ENCODE results near the gene GABBR2. TPM values are rescaled to one million over a fixed set of nuclear protein-coding genes. Genes with fewer than 3 reads are reported as not detected.
"Not testable (repeated sequence)": the region's sequence is repeated elsewhere in the genome, so short reads cannot be mapped to it uniquely, and the experiment has no call there.

Gene GABBR2
- total RNA-seq, 1 donor from 2014 or later = 42.7 TPM

GRCh38 chr9:98471185-98471584 is 237.6 kb downstream of the GABBR2 start:
- no peak for DNase-seq

- DNase-seq = no peak
Measured at GRCh38 chr9:98468567-98469239, 240.0 kb downstream of the GABBR2 start.

- no peak for DNase-seq
Measured at GRCh38 chr9:98465799-98466198, 242.9 kb downstream of the GABBR2 start.

GRCh38 chr9:98464156-98464690 is 244.5 kb downstream of the GABBR2 start:
- not testable (repeated sequence) for DNase-seq

- DNase-seq = no peak
Measured at GRCh38 chr9:98462310-98462709, 246.4 kb downstream of the GABBR2 start.

GRCh38 chr9:98460704-98461103 is 248.0 kb downstream of the GABBR2 start:
- DNase-seq = no peak

- no peak for DNase-seq
Measured at GRCh38 chr9:98457726-98458370, 250.9 kb downstream of the GABBR2 start.

- no peak for DNase-seq
Measured at GRCh38 chr9:98456156-98456613, 252.6 kb downstream of the GABBR2 start.

- peak; percentile 53 for DNase-seq
Measured at GRCh38 chr9:98455256-98456155, 253.2 kb downstream of the GABBR2 start.

GRCh38 chr9:98453589-98454311 is 255.0 kb downstream of the GABBR2 start:
- DNase-seq = no peak

- no peak for DNase-seq
Measured at GRCh38 chr9:98451576-98451975, 257.2 kb downstream of the GABBR2 start.

- DNase-seq = no peak
Measured at GRCh38 chr9:98450496-98450895, 258.2 kb downstream of the GABBR2 start.

- DNase-seq = no peak
Measured at GRCh38 chr9:98449871-98450270, 258.9 kb downstream of the GABBR2 start.

- no peak for DNase-seq
Measured at GRCh38 chr9:98445576-98445975, 263.2 kb downstream of the GABBR2 start.

- no peak for DNase-seq
Measured at GRCh38 chr9:98444601-98445000, 264.1 kb downstream of the GABBR2 start.

GRCh38 chr9:98442541-98442940 is 266.2 kb downstream of the GABBR2 start:
- no peak for DNase-seq

- DNase-seq = no peak
Measured at GRCh38 chr9:98442114-98442513, 266.6 kb downstream of the GABBR2 start.

GRCh38 chr9:98438666-98439065 is 270.1 kb downstream of the GABBR2 start:
- DNase-seq = no peak

- DNase-seq = no peak
Measured at GRCh38 chr9:98437458-98438034, 271.2 kb downstream of the GABBR2 start.

GRCh38 chr9:98432960-98433359 is 275.8 kb downstream of the GABBR2 start:
- DNase-seq = no peak

- peak; percentile 19 for DNase-seq
Measured at GRCh38 chr9:98432134-98432533, 276.6 kb downstream of the GABBR2 start.

Data from occipital lobe (tissue), 2 donors.